ENCODE measurements around the gene STPG1.

STPG1 gene

DNA sequence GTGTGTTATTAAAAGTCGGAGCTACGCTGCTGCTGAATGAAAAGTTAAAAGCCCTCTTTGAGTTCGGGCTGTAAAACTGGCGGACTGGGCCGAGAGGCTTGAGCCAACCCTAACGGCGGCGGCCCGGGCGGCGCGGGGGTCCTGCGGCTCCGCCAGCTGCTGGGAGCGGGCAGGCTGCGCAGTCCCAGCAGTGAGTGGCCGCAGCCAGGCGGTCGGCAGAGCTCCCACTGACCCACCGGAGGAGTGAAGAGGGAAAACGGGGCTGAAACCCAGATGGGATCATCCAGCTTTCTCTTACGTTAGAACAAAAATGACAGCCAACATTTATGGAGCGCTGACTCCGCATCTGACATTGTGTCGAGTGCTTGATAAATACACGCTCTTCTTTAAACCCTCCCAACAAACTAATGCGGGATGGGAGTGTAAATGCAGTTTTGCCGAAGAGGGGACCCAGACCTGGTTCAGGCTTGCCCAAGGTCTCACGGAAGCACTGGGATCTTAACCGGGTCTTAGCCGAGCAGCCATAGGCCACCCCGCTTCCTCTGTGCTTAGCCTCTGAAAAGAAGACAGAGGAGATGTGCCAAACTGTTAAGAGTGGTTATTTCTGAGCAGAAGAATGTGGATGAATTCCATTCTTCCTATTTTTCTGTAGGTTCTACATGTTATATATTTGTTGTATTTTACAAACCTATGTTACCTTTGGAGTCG is 91.0 kb downstream of the STPG1 start:
- H3K27ac ChIP-seq: no peak overlapping the region
- TF ChIP-seq, protein P1, sequence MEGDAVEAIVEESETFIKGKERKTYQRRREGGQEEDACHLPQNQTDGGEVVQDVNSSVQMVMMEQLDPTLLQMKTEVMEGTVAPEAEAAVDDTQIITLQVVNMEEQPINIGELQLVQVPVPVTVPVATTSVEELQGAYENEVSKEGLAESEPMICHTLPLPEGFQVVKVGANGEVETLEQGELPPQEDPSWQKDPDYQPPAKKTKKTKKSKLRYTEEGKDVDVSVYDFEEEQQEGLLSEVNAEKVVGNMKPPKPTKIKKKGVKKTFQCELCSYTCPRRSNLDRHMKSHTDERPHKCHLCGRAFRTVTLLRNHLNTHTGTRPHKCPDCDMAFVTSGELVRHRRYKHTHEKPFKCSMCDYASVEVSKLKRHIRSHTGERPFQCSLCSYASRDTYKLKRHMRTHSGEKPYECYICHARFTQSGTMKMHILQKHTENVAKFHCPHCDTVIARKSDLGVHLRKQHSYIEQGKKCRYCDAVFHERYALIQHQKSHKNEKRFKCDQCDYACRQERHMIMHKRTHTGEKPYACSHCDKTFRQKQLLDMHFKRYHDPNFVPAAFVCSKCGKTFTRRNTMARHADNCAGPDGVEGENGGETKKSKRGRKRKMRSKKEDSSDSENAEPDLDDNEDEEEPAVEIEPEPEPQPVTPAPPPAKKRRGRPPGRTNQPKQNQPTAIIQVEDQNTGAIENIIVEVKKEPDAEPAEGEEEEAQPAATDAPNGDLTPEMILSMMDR (IDR thresholded peaks at IDR 0.05): no peak
- TF ChIP-seq ZFX (IDR thresholded peaks at IDR 0.05; ENCODE audit: borderline replicate concordance): no peak

DNA sequence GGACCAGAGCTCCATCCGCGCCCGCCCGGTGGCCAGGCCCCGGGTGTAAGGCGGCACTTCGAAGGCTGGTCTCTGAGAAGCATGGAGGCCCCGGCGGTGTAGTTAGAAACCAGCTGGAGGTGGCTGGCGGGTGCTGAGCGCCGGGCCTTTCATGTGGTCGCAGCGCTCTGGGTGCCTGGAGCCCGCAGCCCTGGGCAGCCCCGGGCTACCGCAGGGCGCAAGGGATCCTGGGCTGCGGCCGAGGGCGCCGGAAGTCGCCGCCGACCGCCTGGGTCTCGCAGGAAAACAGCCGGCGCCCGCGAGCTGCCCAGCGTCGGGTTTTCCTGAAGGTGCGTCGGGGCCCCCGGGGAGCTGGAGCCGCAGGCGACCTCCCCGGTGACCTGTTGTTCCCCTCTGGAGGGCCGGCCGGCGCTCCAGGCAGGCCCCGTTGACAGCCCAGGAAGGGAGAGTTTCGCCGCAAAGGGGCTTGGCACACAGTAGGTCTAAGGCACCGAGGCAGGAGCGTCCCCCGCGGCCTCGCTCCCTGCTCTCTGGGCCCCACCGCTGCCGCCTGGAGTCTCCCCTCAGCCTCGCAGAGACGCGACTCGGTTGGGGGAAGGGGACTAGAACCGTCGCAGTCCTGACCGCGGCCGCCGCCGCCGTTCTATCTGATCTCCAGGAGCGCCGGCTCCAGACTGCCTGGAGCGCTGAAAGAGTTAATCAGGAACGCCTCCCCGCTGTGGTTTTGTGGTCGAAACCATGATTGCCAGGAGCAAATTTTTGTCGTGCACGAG is 91.7 kb downstream of the STPG1 start:
- H3K27ac ChIP-seq: no peak overlapping the region
- TF ChIP-seq ZFX (IDR thresholded peaks at IDR 0.05; ENCODE audit: borderline replicate concordance): no peak
- TF ChIP-seq, protein P1 (IDR thresholded peaks at IDR 0.05): no peak

DNA sequence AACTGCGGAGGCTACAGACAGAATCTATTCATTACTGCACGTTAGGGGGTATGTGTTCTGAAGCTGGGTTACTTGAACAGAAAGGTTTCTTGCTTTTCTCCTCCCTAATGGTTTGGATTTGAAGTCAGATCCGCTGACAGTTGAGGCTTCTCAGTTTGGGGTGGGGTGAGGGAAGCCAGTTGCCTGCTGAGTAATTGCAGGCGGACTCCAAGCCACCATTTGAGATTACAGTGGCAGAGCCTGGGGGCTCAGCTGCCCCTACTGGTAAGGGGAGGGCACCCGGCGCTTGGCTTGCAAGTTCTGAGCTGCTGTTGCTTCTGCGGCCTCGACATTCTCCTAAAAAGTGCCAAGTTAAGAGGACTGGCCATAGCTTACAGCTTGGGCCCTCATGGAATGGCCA is 92.5 kb downstream of the STPG1 start:
- H3K27ac ChIP-seq: no peak overlapping the region
- TF ChIP-seq, protein P1 (IDR thresholded peaks at IDR 0.05): no peak
- no peak for TF ChIP-seq ZFX (IDR thresholded peaks at IDR 0.05; ENCODE audit: borderline replicate concordance)

DNA sequence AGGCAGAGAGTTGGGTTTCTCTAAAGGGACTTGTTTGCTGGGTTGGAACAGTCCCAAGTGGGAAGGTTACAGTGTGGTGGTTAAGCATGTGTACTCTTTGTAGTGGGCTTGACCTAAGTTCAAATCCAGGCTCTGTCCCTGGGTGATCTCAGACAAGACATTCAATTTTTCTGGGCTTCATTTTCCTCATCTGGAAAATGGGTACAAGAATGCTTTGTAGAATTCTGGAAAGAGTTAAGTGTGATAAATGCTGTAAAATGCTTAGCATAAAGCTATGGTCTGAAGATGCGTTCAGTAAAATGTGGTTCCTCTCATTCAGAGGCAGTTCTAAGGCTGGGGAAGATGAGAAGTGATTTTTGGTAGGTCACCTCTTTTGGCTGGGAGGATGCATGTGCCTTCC is 93.6 kb downstream of the STPG1 start:
- H3K27ac ChIP-seq: peak overlapping the region; percentile 46
- TF ChIP-seq ZFX (IDR thresholded peaks at IDR 0.05; ENCODE audit: borderline replicate concordance): no peak
- TF ChIP-seq, protein P1 (IDR thresholded peaks at IDR 0.05): no peak

DNA sequence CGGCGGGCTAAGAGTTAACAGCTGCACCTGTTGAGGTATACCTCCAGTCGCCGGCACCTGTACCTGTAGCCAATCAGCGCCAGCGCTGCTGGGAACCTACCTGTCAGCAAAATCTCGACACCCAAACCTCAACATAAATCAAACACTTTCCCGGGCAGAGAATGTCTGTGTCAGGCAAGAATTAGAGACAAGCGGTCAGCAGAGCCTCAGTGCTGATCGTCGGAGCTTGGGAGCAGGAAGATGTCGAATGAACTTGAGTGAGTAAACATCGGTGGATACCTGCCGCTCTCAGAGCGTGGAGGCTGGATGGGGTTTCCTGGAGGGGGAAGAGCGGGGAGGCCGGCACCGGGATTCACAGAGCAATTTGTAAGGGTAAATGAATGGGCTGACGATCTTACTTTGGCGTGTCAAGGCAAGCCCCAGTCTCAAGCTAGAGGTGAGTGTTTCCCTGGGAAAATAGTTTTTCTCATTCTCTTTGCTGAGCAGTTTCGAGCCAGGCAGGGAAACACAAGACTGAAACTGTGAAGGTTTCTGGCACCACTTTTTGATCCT is 94.2 kb downstream of the STPG1 start, which contains the start of gene GRHL3:
GRHL3 (plus strand) TSS at position 46 of the 552 bp plus-strand sequence; CDS start at position 241, 195 bp downstream.
- H3K27ac ChIP-seq: peak within 1 kb of the TSS; percentile 46
- TF ChIP-seq, protein P1 (IDR thresholded peaks at IDR 0.05): no peak
- no peak for TF ChIP-seq ZFX (IDR thresholded peaks at IDR 0.05; ENCODE audit: borderline replicate concordance)

DNA sequence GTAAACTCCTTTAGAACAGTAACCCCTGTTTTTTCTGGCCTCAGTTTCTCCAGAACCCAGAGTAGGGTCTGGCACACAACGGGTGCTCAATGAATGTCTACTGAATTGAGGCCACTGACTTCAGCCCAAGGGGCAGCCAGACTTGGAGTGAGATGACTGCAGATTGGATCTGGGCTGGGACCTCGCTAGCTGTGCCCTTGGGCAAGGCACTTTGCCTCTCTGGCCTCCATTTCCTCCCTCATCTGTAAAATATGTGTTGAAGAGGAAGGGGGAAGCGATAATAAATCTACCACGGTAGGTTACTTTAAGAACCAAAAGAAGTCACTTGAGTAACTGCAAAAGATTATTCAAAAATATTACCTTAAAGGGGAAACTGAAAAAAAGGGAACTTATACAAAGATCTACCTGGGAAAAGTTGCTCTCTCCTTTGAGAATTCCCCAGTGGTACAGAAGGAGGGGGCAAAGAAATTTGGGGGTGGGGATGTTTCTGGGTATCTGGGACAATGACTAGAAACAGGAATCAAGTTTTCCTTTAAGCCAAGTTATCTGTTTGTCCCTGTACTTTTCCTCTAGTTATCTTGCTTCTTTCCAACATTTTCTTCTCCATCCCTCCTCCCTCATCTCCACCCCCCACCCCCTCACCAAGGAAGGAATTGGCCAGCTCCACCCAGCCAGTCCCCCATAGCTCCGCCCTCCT is 94.8 kb downstream of the STPG1 start:
- no peak for TF ChIP-seq ZFX (IDR thresholded peaks at IDR 0.05; ENCODE audit: borderline replicate concordance)
- peak overlapping the region; percentile 46; the same call in 1 of the 2 replicates for H3K27ac ChIP-seq

DNA sequence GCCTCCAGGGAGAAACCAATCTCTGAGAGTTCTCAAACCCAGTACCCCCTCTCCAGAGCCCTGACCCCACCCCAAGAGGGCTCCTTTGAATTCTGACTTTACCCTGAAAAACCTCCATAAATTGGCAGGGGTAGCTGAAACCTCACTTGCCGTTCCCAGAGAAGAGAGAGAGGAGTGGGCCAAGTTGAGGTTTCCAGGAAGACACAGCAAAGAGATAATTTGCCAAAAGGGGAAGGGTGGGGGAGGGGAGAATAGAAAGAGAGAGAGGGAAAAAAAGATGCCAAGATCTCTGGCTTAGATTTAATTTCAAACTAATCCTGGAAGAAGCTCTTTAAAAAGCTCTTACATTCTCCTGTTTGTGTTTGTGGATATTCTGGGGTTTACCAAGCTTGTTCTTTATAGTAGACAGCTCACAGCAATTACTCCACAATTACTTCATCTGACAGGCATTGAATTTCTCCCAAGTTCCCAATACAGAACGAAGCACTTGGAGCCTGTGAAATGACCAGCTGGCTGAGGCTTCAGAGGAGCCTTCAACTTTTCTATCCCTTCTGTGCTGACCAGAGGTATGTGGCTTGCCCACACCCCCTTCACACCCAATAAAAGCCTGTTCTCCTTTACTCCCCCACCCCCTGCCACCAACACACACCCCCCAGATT is 95.5 kb downstream of the STPG1 start:
- H3K27ac ChIP-seq: no peak overlapping the region
- TF ChIP-seq, protein P1 (IDR thresholded peaks at IDR 0.05): no peak
- TF ChIP-seq ZFX (IDR thresholded peaks at IDR 0.05; ENCODE audit: borderline replicate concordance): no peak
